ENCODE results near the gene SAP130.

DNA sequence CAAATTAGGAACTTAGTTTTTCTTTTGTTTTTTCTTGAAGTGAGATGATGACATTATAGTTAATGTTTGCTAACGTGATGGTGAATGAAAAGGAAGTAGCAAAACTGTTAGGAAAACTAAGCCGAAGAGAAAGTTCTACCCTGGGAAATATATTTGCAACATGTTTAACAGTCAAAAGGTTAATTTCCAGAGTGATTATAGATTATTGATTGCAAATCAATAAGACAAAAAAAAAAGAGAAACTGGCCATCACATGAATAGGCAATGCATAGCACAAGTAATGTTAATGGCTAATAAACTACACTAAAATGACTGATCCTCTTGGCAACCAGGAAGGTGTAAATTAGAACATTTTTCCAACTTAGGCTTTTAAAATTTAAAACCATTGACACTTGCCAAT, 116.1 kb downstream of the SAP130 start:
- TF ChIP-seq CTCF (IDR thresholded peaks at IDR 0.05) (no peak), EZH2phosphoT487 (IDR thresholded peaks at IDR 0.05) (no peak), EZH2 (IDR thresholded peaks at IDR 0.05) (no peak)
